ENCODE results near the gene PPM1F.

The PPM1F gene

GRCh38 chr22:21952586-21953571, at the start of gene PPM1F:
Gene PPM1F (minus strand): TSS chr22:21952848. CDS start chr22:21946048, 6,800 bp downstream.
- peak; percentile 97 for DNase-seq

- DNase-seq: no peak
Measured at GRCh38 chr22:22001664-22002525, 49.2 kb upstream of the PPM1F start.

GRCh38 chr22:21998595-21999247, 46.1 kb upstream of the PPM1F start:
- no peak for DNase-seq

GRCh38 chr22:21996175-21996720, 43.6 kb upstream of the PPM1F start:
- DNase-seq: no peak

- DNase-seq: no peak
Measured at GRCh38 chr22:21995660-21996059, 43.0 kb upstream of the PPM1F start.

GRCh38 chr22:21994881-21995444, 42.3 kb upstream of the PPM1F start:
- no peak for DNase-seq

GRCh38 chr22:21992593-21993237, 40.1 kb upstream of the PPM1F start:
- DNase-seq: no peak

- DNase-seq: no peak
Measured at GRCh38 chr22:21991774-21992173, 39.1 kb upstream of the PPM1F start.

GRCh38 chr22:21991304-21991596, 38.6 kb upstream of the PPM1F start:
- no peak for DNase-seq

- no peak for DNase-seq
Measured at GRCh38 chr22:21990445-21991303, 38.0 kb upstream of the PPM1F start.

GRCh38 chr22:21989049-21989448, 36.4 kb upstream of the PPM1F start:
- DNase-seq: no peak

GRCh38 chr22:21985214-21985613, 32.6 kb upstream of the PPM1F start:
- DNase-seq: no peak

GRCh38 chr22:21984793-21985192, 32.1 kb upstream of the PPM1F start:
- no peak for DNase-seq

- DNase-seq: peak; percentile 93
Measured at GRCh38 chr22:21982338-21982965, 29.8 kb upstream of the PPM1F start, which contains the start of gene TOP3B. Gene TOP3B (minus strand): TSS chr22:21982787. CDS start chr22:21975709, 7,078 bp downstream.

- DNase-seq: no peak
Measured at GRCh38 chr22:21981874-21982273, 29.2 kb upstream of the PPM1F start.

GRCh38 chr22:21980547-21980946, 27.9 kb upstream of the PPM1F start:
- DNase-seq: peak; percentile 55

GRCh38 chr22:21978564-21979386, 26.1 kb upstream of the PPM1F start:
- no peak for DNase-seq

- DNase-seq: no peak
Measured at GRCh38 chr22:21977814-21978213, 25.2 kb upstream of the PPM1F start.

GRCh38 chr22:21975854-21976345, 23.3 kb upstream of the PPM1F start:
- no peak for DNase-seq

All from activated effector memory CD4-positive, alpha-beta T cell treated with anti-CD3 and anti-CD28 coated beads, Interleukin-2, amount 50 U/mL, for 16 hours (primary cell).